HCT116 (cell line): ENCODE results near the gene NAPB.

Source experiments
- CTCF ChIP-seq, 3 experiments: fragments of 200-600 bp in 1 of 3; sonication (generic) in 1 of 3; IDR thresholded peaks in 2 of 3; conservative IDR thresholded peaks in 1 of 3; 2 replicates each; pipeline ENCODE4 v1.5.1; 2012 to 2017; ENCODE audit warnings: low read depth in 2 of 3, low read length in 2 of 3, antibody characterized with exemption in 1 of 3, borderline replicate concordance in 1 of 3, control low read depth in 1 of 3, mild to moderate bottlenecking in 1 of 3, mixed read lengths in 1 of 3, mixed run types in 1 of 3, moderate library complexity in 1 of 3; ENCODE audit not compliant: insufficient read depth in 1 of 3
- POLR2A ChIP-seq: IDR thresholded peaks from 2 replicates; pipeline ENCODE4 v1.7.0; 2011; ENCODE audit warnings: borderline replicate concordance; ENCODE audit not compliant: insufficient read depth, insufficient read length; ENCODE audit errors: extremely low read depth
- POLR2AphosphoS5 ChIP-seq: IDR thresholded peaks from 2 replicates; pipeline ENCODE4 v1.6.1; 2011; ENCODE audit warnings: mild to moderate bottlenecking, low read depth, low read length, moderate library complexity
- REST ChIP-seq: IDR thresholded peaks from 2 replicates; pipeline ENCODE4 v1.6.1; 2012; ENCODE audit warnings: low read depth

- TF ChIP-seq CTCF (IDR thresholded peaks at IDR 0.05 in 2 of 3, conservative IDR thresholded peaks at IDR 0.05 in 1 of 3; ENCODE audit: borderline replicate concordance in 1 of 3, insufficient read depth in 1 of 3, low read depth in 2 of 3, low read length in 2 of 3) = no peak
- TF ChIP-seq POLR2AphosphoS5 = no peak
- no peak for TF ChIP-seq REST
- TF ChIP-seq POLR2A = no peak
Observed at GRCh38 chr20:23453549-23454543, 32.6 kb upstream of the NAPB start.
